GM21360 (cell line): ENCODE data around the gene RBBP9.
A peak's percentile ranks its signal among the peaks of the same experiment; 100 is the strongest.
"Not testable (repeated sequence)": the region's sequence is repeated elsewhere in the genome, so short reads cannot be mapped to it uniquely, and the experiment has no call there.

Experiments
- ATAC-seq: cut with Tn5 transposase; IDR thresholded peaks from one replicate; pipeline ENCODE4 v1.9.1; 2021; ENCODE audit warnings: mild to moderate bottlenecking, moderate library complexity; ENCODE audit not compliant: unreplicated experiment

RBBP9 gene

DNA sequence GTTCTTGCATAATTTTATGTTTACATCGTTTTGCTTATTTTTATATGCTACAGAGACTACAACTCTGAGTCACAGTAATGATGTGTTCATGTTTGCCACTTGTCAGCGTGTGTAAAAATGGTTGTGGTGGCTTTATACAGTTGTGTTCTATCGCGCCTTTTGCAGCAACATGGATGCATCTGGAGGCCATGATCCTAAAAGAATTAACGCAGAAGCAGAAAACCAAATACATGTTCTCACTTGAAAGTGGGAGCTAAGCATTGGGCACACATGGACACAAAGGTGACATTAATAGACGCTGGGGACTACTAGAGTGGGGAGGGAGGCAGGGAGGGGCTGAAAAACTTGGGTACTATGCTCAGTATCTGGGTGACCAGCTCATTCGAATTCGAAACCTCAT lies 9.7 kb upstream of the RBBP9 start:
- ATAC-seq = no peak

DNA sequence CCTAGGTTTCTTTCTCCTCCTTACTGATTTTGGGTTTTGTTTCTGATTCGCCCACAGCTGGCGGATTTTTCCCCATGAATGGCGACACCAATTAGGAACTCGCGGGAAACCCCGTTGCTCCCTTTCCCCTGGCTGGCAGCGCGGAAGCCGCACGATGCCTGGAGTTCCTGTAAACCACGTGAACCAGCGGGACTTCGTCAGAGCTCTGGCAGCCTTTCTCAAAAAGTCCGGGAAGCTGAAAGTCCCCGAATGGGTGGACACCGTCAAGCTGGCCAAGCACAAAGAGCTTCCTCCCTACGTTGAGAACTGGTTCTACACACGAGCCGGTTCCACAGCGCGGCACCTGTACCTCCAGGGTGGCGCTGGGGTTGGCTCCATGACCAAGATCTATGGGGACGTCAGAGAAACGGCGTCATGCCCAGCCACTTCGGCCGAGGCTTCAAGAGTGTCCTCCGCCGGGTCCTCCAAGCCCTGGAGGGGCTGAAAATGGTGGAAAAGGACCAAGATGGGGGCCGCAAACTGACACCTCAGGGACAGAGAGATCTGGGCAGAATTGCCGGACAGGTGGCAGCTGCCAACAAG lies 7.5 kb upstream of the RBBP9 start:
- no peak for ATAC-seq

DNA sequence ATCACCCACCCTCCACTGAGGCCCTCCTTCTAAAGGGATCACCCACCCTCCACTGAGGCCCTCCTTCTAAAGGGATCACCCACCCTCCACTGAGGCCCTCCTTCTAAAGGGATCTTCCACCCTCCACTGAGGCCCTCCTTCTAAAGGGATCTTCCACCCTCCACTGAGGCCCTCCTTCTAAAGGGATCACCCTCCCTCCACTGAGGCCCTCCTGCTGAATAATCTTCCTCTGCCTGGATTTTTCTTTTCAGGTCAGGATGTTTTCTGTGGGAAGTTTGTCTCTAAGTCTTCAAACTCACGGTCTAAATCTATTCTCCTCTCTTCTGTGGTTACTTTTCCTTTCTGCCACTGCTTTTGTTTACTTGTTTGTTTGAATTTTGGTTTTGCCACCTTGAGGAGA lies 4.6 kb upstream of the RBBP9 start:
- ATAC-seq = not testable (repeated sequence)

DNA sequence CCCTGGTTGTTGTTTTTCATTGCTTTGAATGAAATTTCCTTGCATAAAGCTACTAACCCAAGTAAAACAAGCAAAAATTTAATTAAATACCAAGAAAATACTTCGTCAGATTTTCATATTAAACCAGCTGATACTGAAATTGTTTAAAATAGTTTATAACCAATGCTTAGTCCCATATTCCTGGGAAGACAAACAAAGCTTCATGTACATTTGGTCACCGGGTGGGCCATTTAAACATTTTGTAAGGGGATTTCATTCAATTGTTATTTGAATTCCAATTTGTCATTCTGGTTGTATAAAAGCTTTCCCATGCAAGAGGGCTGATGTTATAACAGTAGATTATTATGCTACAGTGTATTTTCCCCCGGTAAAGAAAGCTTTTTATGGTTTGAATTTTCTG lies 578 bp upstream of the RBBP9 start:
- no peak for ATAC-seq

DNA sequence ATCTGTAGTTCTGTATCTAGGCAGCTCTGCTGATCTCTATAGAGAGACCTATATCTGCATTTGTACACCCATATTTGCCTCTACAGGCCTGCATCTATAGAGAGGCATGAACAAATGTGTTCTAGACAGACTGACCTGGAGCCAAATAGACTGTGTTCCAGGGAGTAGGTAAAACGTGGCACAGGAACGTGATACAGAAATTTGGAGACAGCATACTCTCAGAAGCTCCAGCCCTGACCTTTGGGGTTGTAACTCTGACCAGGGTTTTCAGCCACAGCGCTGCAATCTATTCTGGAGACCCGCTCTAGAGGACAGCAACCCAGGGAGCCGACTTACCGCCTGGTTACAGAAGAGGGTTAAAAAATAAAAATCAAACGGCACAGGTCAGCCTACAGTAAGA lies 983 bp downstream of the RBBP9 start:
- ATAC-seq = no peak

DNA sequence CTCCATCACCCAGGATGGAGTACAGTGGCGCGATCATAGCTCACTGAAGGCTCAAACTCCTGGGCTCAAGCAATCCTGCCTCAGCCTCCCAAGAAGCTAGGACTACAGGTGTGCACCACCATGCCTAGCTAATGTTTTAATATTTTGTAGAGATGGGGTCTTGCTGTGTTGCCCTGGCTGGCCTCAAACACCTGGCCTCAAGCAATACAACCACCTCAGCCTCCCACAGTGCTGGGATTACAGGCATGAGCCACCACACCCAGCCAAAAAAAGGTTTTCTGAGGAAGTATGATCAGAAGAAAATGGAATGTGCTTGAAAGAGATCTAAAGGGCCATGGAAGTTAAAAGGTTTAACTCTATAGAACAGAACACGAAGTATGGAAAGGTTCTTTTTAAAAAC lies 8.7 kb downstream of the RBBP9 start:
- no peak for ATAC-seq

DNA sequence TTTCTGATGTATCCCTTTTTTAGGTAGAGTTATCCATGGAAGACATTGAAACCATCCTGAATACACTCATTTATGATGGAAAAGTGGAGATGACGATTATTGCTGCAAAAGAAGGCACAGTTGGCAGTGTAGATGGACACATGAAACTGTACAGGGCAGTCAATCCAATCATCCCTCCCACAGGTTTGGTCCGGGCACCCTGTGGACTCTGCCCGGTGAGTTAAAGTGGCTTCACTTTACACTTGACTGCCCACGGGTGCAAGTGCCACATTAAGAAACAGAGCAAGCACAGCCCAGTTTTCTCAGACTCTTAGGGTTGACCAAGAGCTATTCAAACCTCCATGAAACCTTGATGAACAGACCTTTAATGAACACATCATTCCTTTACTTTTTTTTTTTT lies 15.4 kb downstream of the RBBP9 start:
- no peak for ATAC-seq

DNA sequence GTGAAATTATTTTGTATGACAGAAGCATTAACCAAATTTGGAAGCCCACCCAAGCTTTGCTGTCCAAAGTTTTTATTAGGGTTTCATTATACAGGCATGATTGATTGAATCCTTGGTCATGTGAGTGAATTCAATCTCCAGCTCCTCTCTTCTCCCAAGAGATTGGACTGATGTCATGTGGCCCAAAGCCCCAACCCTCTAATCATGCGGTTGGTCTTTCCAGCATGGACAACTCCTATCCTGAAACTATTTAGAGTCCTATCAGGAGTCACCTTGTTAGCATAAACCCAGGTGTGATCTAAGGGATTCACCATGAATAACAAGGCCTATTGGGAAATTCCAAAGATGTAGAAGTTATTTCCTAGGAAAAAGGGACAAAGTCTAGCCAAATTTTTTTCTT lies 19.2 kb downstream of the RBBP9 start:
- ATAC-seq = no peak

DNA sequence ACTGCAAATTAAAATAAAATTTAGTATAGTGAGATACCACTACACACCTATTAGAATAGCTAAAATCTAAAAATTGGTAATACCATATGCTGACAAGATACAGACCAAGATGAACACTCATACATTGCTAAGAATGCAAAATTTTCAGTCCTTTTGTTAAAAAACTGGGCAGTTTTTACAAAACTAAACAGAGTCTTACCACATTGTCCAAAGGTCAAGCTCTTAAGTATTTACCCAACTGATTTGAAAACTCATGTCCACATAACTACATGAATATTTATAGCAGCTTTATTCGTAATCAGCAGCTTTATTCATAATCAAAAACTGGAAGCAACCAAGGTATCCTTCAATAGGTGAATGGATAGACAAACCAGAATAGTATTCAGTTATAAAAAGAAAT lies 19.8 kb downstream of the RBBP9 start:
- no peak for ATAC-seq

DNA sequence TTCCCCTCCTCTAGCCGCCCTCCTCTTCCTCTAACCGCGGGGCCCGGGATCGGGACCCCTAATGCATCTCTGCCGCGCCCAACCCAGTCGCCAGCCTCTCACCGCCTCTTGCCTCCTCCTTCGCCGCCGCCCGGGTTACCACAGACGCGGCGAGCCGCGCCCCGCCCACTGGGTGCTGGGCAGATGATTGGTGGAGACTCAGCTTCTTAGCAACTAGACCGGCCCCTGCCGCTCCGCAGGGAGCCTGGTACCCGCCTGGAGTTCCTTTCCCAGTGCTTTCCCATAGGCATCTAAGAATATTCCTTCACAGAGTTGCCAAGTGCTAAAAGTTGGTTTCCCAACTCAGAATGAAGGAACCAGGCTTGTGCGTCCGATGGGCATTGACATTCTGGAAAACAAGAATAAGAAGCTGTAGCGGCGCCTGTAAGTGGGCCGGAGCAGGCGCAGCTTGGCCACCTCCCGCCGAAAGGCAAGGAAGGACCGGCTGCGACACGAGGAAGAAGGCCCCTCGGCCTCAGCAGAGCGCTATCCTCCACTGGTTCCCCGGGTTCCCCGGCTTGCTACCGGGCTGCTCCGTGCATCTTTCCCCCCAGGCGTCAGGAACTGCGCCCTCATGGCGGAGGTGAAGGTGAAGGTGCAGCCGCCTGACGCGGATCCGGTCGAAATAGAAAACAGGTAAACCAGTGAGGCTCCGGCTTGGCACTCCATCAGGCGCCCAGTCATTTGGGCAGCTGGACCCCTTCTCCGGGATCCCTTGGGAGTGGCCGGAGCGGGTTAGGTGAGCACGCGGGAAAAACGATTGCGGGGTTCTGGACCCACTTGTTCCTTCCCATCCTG lies 29.9 kb downstream of the RBBP9 start, which contains the start of the genes DZANK1 and POLR3F:
DZANK1 (minus strand) TSS at position 137 of the 837 bp plus-strand sequence. CDS start 1,672 bp downstream, outside the sequence.
POLR3F (plus strand) TSS at position 497 of the 837 bp plus-strand sequence; CDS start at position 614, 117 bp downstream.
- peak; percentile 97 for ATAC-seq

DNA sequence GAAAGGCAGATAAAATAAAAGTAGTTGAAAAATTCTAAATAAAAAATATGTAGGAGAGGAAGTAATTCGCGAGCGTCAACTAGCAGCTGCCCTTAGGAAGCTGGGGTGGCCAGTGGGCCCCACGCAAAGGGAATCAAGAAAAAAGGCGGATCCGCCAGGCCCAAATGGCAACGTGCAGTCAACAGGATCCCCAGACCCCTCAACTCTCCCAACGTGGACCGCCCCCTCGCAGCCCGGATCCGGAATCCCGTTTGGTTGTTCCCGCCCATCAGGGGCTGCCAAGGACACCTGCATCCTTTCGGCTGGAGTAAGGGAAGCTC lies 30.5 kb downstream of the RBBP9 start:
- peak; percentile 15 for ATAC-seq

DNA sequence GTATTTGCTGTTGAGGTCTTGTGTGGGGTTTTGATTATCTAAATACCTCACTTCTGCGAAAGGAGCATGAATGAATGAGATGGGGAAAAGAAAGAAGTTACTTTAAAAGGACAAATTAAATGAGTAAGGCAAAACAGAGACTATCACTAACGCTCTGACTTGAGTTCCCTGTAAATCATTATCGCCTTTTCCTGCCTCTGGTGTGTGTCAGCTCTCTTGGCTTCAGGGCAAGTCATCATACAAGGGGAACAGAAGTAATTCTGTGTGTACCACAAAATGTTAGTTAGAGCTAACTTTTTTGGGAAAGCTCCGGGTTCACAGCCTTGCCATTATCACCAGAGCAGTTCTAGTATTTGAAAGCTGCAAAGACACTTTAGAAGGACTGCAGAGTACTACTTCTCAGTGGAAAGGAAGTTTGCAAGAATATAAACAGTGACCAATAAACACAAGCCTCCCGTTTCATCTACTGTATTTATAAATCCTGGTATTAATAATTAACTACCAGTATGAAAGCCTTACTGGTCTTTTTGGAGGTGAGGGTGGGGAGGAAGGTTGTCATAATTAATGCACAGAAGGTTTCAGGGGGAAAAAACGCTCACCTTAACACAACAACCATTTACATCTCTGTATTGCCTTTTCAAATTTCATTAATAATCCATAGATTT lies 31.4 kb downstream of the RBBP9 start:
- ATAC-seq = no peak

DNA sequence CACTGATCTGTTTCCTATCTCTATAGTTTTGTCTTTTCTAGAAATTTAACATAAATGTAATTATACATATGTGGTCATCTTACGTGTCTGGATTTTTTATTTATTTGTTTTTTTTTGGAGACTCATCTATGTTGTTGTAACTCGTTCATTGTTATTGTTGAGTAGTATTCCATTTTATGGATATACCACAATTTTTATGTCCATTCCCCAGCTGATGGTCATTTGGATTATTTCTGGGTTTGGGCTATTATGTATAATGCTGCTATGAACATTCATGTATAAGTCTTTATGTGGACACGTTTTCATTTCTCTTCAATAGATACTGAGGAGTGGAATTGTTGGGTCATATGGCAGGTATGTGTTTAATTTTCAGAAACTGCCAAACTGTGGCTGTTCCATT lies 40.4 kb downstream of the RBBP9 start:
- no peak for ATAC-seq

DNA sequence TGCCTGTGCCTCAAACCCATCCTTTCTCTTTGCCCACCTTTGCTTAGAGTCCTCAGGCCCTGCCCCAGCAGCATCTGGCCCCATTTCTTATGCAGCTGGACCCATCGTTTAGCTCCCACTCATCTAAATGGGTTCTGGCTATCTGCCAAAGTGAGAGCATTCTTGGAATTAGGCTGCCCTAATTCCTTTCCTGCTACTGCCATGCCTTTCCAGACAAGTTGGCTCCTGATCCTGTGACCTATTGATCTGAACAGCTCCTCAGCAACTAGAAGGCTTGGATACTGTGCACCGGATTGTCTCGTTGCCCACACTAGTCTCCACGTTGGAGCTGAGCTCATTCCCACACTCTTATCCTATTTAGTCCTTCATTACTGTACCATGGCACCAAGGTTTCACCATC lies 53.1 kb downstream of the RBBP9 start:
- ATAC-seq = no peak

DNA sequence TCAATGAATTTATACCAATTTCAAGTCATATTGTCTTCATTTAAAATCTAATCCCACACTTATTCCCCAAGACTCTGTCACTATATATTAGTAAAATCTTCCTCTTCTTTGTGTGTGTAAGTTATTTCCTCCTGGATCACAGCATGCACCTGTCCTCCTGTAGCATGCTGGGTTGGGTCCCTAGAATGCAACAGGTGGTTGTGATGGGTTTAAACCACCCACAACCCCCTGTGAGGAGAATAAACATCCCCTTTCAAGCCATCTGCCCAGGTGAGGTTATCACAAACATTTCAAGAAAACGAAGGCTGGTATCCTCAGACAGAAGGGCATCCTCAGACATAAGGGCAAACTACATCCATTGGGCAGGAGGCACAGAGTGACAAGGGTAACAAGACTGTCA lies 56.6 kb downstream of the RBBP9 start:
- ATAC-seq = no peak

DNA sequence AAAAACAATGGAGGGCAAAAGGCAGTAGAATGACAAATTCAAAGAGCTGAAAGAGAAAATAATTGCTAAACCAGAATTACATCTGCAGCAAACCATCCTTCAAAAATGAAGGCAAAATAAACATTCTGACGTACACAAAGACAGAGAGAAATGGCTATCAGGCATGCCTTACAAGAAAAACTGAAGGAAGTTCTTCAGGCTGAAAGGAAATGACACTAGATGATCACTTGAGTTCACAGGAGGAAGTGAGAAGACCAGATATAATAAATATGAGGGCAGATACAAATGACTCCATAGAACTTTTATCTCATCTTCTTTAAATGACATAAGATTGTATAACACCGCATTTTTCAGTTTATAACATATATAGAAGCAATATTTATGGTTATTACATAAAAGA lies 60.2 kb downstream of the RBBP9 start:
- no peak for ATAC-seq
